Skeletal muscle satellite cell (primary cell): ENCODE results near the gene KMT2B.

Experiments used
- H3K27me3 ChIP-seq: 2 replicates; pipeline ENCODE4 v1.7.0; 2013; ENCODE audit warnings: low read length; ENCODE audit not compliant: control insufficient read depth, insufficient read depth
- H3K36me3 ChIP-seq: 2 replicates; pipeline ENCODE4 v1.7.0; 2013; ENCODE audit warnings: mild to moderate bottlenecking, control low read depth, low read length; ENCODE audit not compliant: insufficient read depth
- H3K4me1 ChIP-seq: 2 replicates; pipeline ENCODE4 v1.7.0; 2013; ENCODE audit warnings: low read length; ENCODE audit not compliant: control insufficient read depth, insufficient read depth
- H3K4me2 ChIP-seq: 2 replicates; pipeline ENCODE4 v1.7.0; 2013; ENCODE audit warnings: mild to moderate bottlenecking, low read length
- H3K4me3 ChIP-seq: 2 replicates; pipeline ENCODE4 v1.7.0; 2013; ENCODE audit warnings: low read length
- H3K9ac ChIP-seq: 2 replicates; pipeline ENCODE4 v1.7.0; 2013; ENCODE audit warnings: mild to moderate bottlenecking, low read depth, low read length, moderate library complexity
- H3K9me3 ChIP-seq: replicated peaks from 2 replicates; pipeline ENCODE4 v1.7.0; 2013; ENCODE audit warnings: mild to moderate bottlenecking, control low read depth, low read length

Gene KMT2B

GRCh38 chr19:35783469-35784434 lies 65.9 kb downstream of the KMT2B start:
- Histone ChIP-seq H3K36me3 (peaks cover 3% of the 10 kb centered on the region), H3K4me1 (no peaks in the 10 kb centered on the region), H3K4me3 (no peak overlapping the region), H3K9ac (no peak overlapping the region), H3K27me3 (no peaks in the 10 kb centered on the region), H3K9me3 (no peaks in the 10 kb centered on the region), H3K4me2 (no peak overlapping the region)

DNA sequence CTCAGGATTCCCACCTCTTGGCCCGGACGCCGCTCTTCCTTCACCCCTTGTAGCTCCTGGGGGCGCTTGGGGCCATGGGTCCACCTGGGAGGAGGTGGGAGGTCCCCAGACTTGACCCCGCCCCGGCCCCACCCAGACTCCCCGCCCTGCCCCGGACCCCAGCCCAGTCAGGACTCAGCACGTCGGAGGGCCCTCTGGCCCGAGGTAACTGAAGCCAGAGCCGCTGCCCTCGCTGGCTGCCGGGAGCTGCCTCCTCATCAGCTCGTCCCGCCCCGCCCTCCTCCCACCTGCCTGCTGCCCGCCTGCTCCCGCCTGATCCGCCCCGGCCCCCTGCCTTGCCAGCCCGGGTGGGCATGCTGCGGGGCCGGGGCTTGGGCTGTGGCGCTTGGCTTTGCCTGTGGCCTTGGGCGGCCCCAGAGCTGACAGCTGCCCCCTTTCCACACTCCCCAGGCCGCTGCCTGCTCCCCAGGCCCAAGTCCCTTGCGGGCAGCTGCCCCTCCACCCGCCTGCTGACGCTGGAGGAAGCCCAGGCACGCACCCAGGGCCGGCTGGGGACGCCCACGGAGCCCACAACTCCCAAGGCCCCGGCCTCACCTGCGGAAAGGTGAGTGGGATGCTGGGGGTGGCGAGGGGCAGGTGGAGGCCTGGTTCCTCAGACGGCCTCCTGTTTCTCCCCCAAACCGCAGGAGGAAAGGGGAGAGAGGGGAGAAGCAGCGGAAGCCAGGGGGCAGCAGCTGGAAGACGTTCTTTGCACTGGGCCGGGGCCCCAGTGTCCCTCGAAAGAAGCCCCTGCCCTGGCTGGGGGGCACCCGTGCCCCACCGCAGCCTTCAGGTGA lies 66.9 kb downstream of the KMT2B start:
- Histone ChIP-seq H3K27me3 (no peaks in the 10 kb centered on the region), H3K9me3 (no peaks in the 10 kb centered on the region), H3K36me3 (peaks cover 3% of the 10 kb centered on the region), H3K4me1 (no peaks in the 10 kb centered on the region), H3K4me2 (no peak overlapping the region), H3K4me3 (no peak overlapping the region), H3K9ac (no peak overlapping the region)

- Histone ChIP-seq H3K36me3 (no peaks in the 10 kb centered on the region), H3K9ac (no peak overlapping the region), H3K9me3 (no peaks in the 10 kb centered on the region), H3K4me1 (no peaks in the 10 kb centered on the region), H3K27me3 (no peaks in the 10 kb centered on the region), H3K4me3 (no peak overlapping the region), H3K4me2 (no peak overlapping the region)
Measured at GRCh38 chr19:35785339-35785627, 67.5 kb downstream of the KMT2B start.

GRCh38 chr19:35786299-35787160 lies 68.7 kb downstream of the KMT2B start:
- Histone ChIP-seq H3K9ac (no peak overlapping the region), H3K4me2 (no peak overlapping the region), H3K27me3 (no peaks in the 10 kb centered on the region), H3K9me3 (no peaks in the 10 kb centered on the region), H3K36me3 (no peaks in the 10 kb centered on the region), H3K4me3 (no peak overlapping the region), H3K4me1 (no peaks in the 10 kb centered on the region)

DNA sequence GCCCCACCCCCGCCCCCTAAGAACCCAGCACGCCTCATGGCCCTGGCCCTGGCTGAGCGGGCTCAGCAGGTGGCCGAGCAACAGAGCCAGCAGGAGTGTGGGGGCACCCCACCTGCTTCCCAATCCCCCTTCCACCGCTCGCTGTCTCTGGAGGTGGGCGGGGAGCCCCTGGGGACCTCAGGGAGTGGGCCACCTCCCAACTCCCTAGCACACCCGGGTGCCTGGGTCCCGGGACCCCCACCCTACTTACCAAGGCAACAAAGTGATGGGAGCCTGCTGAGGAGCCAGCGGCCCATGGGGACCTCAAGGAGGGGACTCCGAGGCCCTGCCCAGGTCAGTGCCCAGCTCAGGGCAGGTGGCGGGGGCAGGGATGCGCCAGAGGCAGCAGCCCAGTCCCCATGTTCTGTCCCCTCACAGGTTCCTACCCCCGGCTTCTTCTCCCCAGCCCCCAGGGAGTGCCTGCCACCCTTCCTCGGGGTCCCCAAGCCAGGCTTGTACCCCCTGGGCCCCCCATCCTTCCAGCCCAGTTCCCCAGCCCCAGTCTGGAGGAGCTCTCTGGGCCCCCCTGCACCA lies 69.5 kb downstream of the KMT2B start:
- no peaks in the 10 kb centered on the region for H3K36me3 ChIP-seq
- no peak overlapping the region for H3K4me2 ChIP-seq
- no peak overlapping the region for H3K4me3 ChIP-seq
- no peaks in the 10 kb centered on the region for H3K4me1 ChIP-seq
- H3K9me3 ChIP-seq: no peaks in the 10 kb centered on the region
- H3K9ac ChIP-seq: no peak overlapping the region
- no peaks in the 10 kb centered on the region for H3K27me3 ChIP-seq
